Esophagus squamous epithelium (tissue), 5 donors: Measurements from ENCODE around the gene TMEM121. TPM values are rescaled to one million over a fixed set of nuclear protein-coding genes. Genes with fewer than 3 reads are reported as not detected.
"Not testable (repeated sequence)": the region's sequence is repeated elsewhere in the genome, so short reads cannot be mapped to it uniquely, and the experiment has no call there.

ENCODE experiments used
- DNase-seq: peaks from one replicate; lab custom pipeline; 2025; lab: John Stamatoyannopoulos, UW
- H3K27ac ChIP-seq, 4 donors: fragments of 200-600 bp; sonication (generic); one replicate each; pipeline ENCODE4 v1.5.1; 2016 to 2019; ENCODE audit warnings: mild to moderate bottlenecking in 1 of 4
- H3K27me3 ChIP-seq, 4 donors: fragments of 200-600 bp; sonication (generic); 1 replicate in 3 of 4; 2 replicates in 1 of 4; pipeline versions ENCODE4 v1.5.1 to v1.6.0; 2017 to 2021; ENCODE audit warnings: antibody characterized with exemption in 1 of 4
- H3K36me3 ChIP-seq, 3 donors: fragments of 200-600 bp; sonication (generic); one replicate each; pipeline ENCODE4 v1.5.1; 2016 to 2019
- H3K4me1 ChIP-seq, 3 donors: fragments of 200-600 bp; sonication (generic); one replicate each; pipeline ENCODE4 v1.5.1; 2017 to 2019
- H3K4me3 ChIP-seq, 4 donors: fragments of 200-600 bp; sonication (generic); 1 replicate in 3 of 4; 2 replicates in 1 of 4; pipeline ENCODE4 v1.5.1; 2016 to 2019; ENCODE audit warnings: mild to moderate bottlenecking in 2 of 4, moderate library complexity in 1 of 4
- H3K9me3 ChIP-seq, 3 donors: fragments of 200-600 bp; sonication (generic); one replicate each; pipeline ENCODE4 v1.5.1; 2016 to 2019
- CTCF ChIP-seq, 6 experiments: fragments of 450-650 bp in 4 of 6; fragments of 200-600 bp in 2 of 6; sonication (generic) in 2 of 6; IDR thresholded peaks; one replicate each; pipeline ENCODE4 v1.5.1; 2016 to 2019; ENCODE audit warnings: antibody characterized with exemption in 6 of 6, mild to moderate bottlenecking in 4 of 6, moderate library complexity in 4 of 6
- POLR2A ChIP-seq, 4 donors: fragments of 450-650 bp; IDR thresholded peaks; one replicate each; pipeline ENCODE4 v1.6.1; 2017; ENCODE audit warnings: antibody characterized with exemption in 4 of 4, mild to moderate bottlenecking in 4 of 4, moderate library complexity in 3 of 4
- WGBS, 2 donors: methylation state at CpG; one replicate each; pipeline ENCODE4 v1.1.5; 2018; 5-methylcytosine and 5-hydroxymethylcytosine counted together
- intact Hi-C: fragments of 100-400 bp; cut with DNase I; formaldehyde crosslinking; loops from one replicate; pipeline ENCODE4 v1.15.0; 2022
- total RNA-seq, 4 donors: library from RNA; depleted of rRNA; stranded (reverse); fragments of >200 nt; gene quantifications; one replicate each; pipeline ENCODE4 v1.1.0, GENCODE V29; 2016
- donor health status: DM: yes; HTN: yes; CAD: no.

The TMEM121 gene
- total RNA-seq, 4 donors from 2014 or later: 0.61 to 2.1 (median 1.6) TPM

DNA sequence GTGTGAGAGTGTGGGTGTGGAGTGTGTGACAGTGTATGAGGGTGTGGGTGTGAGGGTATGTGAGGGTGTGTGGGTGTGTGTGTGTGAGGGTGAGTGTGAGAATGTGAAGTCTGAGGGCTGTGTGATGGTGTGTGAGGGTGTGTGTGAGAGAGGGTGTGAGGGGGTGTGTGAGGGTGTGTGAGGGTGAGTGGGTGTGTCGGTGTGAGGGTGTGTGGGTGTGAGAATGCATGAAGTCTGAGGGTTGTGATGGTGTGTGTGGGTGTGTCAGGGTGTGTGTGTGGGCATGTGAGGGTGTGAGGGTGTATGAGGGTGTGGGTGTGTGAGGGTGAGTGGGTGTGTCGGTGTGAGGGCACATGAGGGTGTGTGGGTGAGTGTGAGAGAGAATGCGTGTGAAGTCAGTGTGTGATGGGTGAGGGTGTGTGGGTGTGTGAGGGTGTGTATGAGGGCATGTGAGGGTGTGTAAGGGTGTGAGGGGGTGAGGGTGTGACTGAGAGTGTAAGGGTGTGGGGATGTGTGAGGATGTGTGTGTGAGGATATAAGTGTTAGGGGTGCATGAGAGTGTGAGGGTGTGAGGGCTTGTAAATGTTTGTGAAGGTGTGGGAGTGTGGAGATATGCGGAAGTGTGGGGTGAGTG, 36.4 kb downstream of the TMEM121 start:
- intact Hi-C loops: loop anchor here (10.0 kb wide), 1 partner anchor 122 kb away; no protein-coding TSS in a partner anchor
- TF ChIP-seq POLR2A (IDR thresholded peaks at IDR 0.05): no peak
- no peak for TF ChIP-seq CTCF (IDR thresholded peaks at IDR 0.05)
- no peak for DNase-seq

GRCh38 chr14:105563347-105563737, 37.0 kb downstream of the TMEM121 start:
- TF ChIP-seq POLR2A (IDR thresholded peaks at IDR 0.05) (no peak), CTCF (IDR thresholded peaks at IDR 0.05) (no peak)
- peaks cover 0 to 4% (median 0%) of the 10 kb centered on the region in 3 donors for H3K4me1 ChIP-seq
- peaks cover 0 to 8% (median 0%) of the 10 kb centered on the region in 4 donors for H3K27me3 ChIP-seq
- no peak overlapping the region for H3K27ac ChIP-seq
- no peak for DNase-seq
- intact Hi-C loops: loop anchor here (10.0 kb wide), 1 partner anchor 121 kb away; no protein-coding TSS in a partner anchor
- H3K4me3 ChIP-seq: no peak overlapping the region
- H3K36me3 ChIP-seq: no peaks in the 10 kb centered on the region
- no peaks in the 10 kb centered on the region for H3K9me3 ChIP-seq

More for the DNA sequence above, 36.4 kb downstream of the TMEM121 start:
- peaks cover 0 to 10% (median 0%) of the 10 kb centered on the region in 4 donors for H3K27me3 ChIP-seq
- H3K9me3 ChIP-seq: no peaks in the 10 kb centered on the region
- no peak overlapping the region for H3K27ac ChIP-seq
- H3K36me3 ChIP-seq: no peaks in the 10 kb centered on the region
- H3K4me3 ChIP-seq: no peak overlapping the region
- H3K4me1 ChIP-seq: peaks cover 0 to 4% (median 0%) of the 10 kb centered on the region in 3 donors
- 82 to 88% methylated on average over 4 of the region's 4 CpGs for WGBS, 2 donors

DNA sequence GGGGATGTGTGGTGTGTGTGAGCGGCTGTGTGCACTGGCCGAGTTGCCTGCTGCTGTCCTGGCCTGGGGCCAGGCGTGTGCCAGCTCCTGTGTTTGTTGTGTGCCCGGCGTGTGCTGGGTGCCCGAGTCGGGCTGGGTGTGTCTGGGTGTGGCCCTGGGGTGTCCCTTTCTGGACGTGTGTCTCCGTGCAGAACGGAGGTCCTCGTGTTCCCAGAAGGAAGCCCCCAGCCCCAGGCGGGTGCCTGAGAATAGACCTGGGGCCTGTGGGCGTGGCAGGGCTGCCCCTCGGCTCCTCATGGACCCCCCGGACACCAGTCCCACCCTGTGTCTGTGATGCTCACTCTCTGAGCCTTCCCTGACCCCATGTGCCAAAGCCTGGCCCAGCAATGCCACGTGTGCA, 38.2 kb downstream of the TMEM121 start:
- H3K27me3 ChIP-seq, DNase-seq, H3K4me3 ChIP-seq, H3K9me3 ChIP-seq, H3K36me3 ChIP-seq, H3K27ac ChIP-seq, H3K4me1 ChIP-seq: not testable (repeated sequence)
- intact Hi-C loops: loop anchor here (10.0 kb wide), 1 partner anchor 120 kb away; no protein-coding TSS in a partner anchor
- WGBS, 2 donors: 17 to 39% methylated on average over 3 of the region's 16 CpGs

GRCh38 chr14:105565185-105565919, 39.0 kb downstream of the TMEM121 start:
- not testable (repeated sequence) for H3K4me3 ChIP-seq, H3K9me3 ChIP-seq, H3K27me3 ChIP-seq, H3K36me3 ChIP-seq, DNase-seq, H3K4me1 ChIP-seq
- intact Hi-C loops: loop anchor here (10.0 kb wide), 1 partner anchor 119 kb away; no protein-coding TSS in a partner anchor
- H3K27ac ChIP-seq: peak overlapping the region in 1 of 4 donors; percentile 14
- 45 to 53% methylated on average over 3 of the region's 8 CpGs for WGBS, 2 donors

DNA sequence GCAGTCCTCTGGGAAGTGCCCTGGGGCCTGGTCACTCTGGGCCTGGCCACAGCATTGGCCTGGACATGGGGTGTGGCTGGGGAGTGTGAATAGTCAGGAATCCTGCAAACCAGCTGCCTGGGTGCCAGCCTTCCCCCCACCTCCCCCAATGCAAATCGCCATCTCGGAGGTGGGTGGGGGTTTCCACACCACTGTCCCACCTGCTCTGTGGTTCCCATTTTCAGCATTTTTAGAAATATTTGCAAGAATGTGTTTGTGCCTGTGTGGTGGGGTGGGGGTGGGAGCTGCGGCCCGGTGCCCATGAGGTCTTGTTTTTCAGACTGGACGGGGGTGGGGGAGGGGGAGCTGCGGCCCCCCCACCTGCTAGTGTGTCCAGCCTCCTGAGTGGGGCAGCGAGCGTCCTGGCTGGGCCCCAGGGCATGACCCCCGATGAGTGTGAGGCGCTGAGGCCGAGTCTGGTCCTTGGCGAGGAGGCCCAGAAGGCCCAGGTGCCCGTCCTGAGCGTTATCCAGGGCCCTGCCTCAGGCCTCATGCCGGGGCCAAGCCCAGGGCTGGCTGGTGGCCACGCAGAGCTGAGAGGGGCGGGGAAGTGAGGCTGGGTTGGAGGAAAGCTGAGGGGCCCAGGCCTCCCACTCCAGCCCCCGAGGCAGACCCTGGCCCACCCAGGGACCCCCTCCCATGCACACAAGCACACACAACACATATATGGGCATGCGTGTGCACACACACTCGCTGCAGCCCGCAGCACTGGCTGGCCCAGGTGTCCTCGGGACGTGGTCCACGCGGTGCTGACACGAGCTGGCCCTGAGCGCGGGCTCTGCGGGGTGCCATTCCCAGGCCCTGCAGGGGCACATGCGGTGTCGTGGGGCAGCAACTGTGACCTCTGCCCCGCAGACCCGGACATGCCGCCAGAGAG, 40.1 kb downstream of the TMEM121 start:
- not testable (repeated sequence) for H3K36me3 ChIP-seq, H3K4me1 ChIP-seq, H3K9me3 ChIP-seq, H3K4me3 ChIP-seq, DNase-seq, H3K27me3 ChIP-seq
- no CpG with 5 or more reads among the region's 34 CpGs for WGBS, 2 donors
- intact Hi-C loops: loop anchor here (10.0 kb wide), 1 partner anchor 118 kb away; no protein-coding TSS in a partner anchor
- H3K27ac ChIP-seq: peak overlapping the region in 1 of 4 donors; percentile 44

DNA sequence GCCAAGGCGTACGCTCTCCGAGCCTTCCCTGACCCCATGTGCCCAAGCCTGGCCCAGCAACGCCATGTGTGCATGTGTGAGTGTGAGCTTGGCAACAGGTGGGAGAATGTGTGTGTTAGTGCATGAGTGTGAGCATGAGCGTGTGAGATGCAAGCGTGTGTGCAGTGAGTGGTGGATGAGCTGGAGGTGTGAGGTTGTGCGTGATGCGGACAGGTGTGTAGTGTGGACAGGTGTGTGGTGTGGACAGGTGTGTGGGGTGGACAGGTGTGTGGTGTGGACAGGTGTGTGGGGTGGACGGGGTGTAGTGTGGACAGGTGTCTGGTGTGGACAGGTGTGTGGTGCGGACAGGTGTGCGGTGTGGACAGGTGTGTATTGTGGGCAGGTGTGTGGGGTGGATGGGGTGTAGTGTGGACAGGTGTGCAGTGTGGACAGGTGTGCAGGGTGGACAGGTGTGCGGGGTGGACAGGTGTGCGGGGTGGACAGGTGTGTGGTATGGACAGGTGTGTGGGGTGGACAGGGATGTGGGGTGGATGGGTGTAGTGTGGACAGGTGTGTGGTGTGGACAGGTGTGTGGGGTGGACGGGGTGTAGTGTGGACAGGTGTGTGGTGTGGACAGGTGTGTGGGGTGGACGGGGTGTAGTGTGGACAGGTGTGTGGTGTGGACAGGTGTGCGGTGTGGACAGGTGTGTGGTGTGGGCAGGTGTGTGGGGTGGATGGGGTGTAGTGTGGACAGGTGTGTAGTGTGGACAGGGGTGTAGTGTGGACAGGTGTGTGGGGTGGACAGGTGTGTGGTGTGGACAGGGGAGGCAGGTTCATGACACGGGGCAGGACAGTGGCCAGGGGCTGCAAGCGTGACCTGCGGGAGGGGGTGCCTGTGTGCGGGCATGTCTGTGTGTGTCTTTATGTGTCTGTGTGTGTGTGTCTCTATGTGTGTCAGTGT, 41.1 kb downstream of the TMEM121 start:
- not testable (repeated sequence) for H3K4me3 ChIP-seq, H3K9me3 ChIP-seq, H3K36me3 ChIP-seq, H3K4me1 ChIP-seq, H3K27me3 ChIP-seq, DNase-seq
- intact Hi-C loops: loop anchor here (10.0 kb wide), 1 partner anchor 117 kb away; no protein-coding TSS in a partner anchor
- H3K27ac ChIP-seq: peak overlapping the region in 1 of 4 donors; percentile 44
- 80% methylated on average over 16 of the region's 20 CpGs for WGBS, 2 donors

DNA sequence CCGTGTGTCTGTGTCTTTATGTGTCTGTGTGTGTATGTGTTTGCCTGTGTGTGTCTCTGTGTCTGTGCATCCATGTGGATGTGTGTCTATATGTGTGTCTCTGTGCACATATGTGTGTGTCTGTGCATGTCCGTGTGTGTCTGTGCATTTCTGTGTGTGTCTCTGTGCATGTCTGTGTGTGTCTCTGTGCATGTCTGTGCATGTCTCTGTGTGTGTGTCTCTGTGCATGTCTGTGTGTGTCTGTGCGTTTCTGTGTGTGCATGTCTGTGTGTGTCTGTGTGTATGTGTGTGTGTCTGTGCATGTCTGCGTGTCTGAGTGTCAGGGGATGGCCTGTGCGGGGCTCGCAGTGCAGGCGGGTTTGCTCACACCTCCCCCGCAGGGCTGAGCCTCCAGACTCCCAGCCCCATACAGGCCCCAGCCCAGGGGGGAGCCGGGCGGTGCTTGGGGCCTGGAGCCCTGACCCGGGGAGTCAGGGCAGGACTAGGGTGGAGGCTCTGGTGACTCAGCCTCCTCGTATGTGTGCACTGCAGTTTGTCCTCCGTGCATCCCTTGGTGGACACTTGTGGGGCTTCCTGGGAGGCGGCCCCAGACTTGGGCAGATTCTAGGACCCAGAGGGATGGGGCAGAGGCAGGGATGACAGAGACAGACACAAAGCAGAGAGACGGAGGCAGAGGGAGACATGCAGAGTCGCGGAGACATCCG, 41.9 kb downstream of the TMEM121 start:
- H3K4me1 ChIP-seq, H3K4me3 ChIP-seq, H3K9me3 ChIP-seq, H3K36me3 ChIP-seq, DNase-seq, H3K27me3 ChIP-seq: not testable (repeated sequence)
- H3K27ac ChIP-seq: peak overlapping the region in 1 of 4 donors; percentile 28
- intact Hi-C loops: loop anchor here (10.0 kb wide), 1 partner anchor 117 kb away; no protein-coding TSS in a partner anchor
- WGBS, 2 donors: 91% methylated on average over 1 of the region's 18 CpGs; no CpG with 5 or more reads in 1 of the 2 donors
